ENCODE results near the gene PXK.

Gene PXK

DNA sequence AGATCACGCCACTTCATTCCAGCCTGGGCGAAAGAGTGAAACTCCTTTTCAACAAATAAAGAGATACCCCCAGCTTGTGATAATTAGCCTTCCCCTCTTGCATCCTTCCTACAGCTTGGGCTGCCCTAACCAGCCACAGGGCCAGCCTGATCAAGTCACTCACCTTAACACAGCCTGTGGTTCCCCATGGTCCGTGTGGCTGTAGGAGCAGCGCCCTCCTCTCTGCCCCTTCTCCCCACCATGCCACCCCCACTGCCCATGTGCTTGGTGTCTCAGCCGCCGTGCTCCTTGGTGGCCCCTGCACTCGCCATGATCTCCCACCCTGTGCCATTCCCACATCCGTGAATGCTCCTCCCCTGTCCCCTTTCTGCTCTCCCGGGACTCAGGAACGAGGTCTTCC is 39.8 kb upstream of the PXK start:
- no peak overlapping the region for H3K4me3 ChIP-seq (ENCODE audit: low read depth, low read length)
- no peak for TF ChIP-seq CTCF (IDR thresholded peaks at IDR 0.05; ENCODE audit: low read depth, low read length, missing control alignments)
- DNase-seq (ENCODE audit: low read depth): no peak

- H3K4me3 ChIP-seq (ENCODE audit: low read depth, low read length): no peak overlapping the region
- DNase-seq (ENCODE audit: low read depth): no peak
- no peak for TF ChIP-seq CTCF (IDR thresholded peaks at IDR 0.05; ENCODE audit: low read depth, low read length, missing control alignments)
Measured at GRCh38 chr3:58293516-58293915, 39.2 kb upstream of the PXK start.

GRCh38 chr3:58296269-58296668 is 36.4 kb upstream of the PXK start:
- no peak for DNase-seq (ENCODE audit: low read depth)
- no peak overlapping the region for H3K4me3 ChIP-seq (ENCODE audit: low read depth, low read length)
- TF ChIP-seq CTCF (IDR thresholded peaks at IDR 0.05; ENCODE audit: low read depth, low read length, missing control alignments): no peak

- no peak overlapping the region for H3K4me3 ChIP-seq (ENCODE audit: low read depth, low read length)
- no peak for DNase-seq (ENCODE audit: low read depth)
- no peak for TF ChIP-seq CTCF (IDR thresholded peaks at IDR 0.05; ENCODE audit: low read depth, low read length, missing control alignments)
Measured at GRCh38 chr3:58296843-58297242, 35.8 kb upstream of the PXK start.

DNA sequence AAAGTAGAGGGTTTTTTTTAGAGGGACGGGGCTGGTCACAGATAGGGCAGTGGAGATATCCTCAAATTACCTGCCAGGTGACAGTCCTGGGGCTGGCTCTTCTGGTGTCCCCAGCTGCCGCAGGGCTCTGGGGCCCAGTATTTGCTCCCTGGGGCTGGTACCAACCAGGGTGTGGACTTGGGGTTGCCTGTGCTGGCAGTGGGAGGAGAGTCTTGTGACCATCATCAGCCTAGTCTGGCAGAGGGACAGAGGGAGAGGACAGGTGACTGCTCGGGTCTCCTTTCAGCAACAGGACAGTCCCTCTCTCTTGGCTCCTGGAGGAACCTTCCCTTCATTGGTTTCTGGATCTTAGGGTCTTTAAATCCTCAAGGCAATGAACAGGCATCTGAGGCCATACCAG is 34.5 kb upstream of the PXK start:
- H3K4me3 ChIP-seq (ENCODE audit: low read depth, low read length): no peak overlapping the region
- no peak for TF ChIP-seq CTCF (IDR thresholded peaks at IDR 0.05; ENCODE audit: low read depth, low read length, missing control alignments)
- no peak for DNase-seq (ENCODE audit: low read depth)

GRCh38 chr3:58299075-58299474 is 33.6 kb upstream of the PXK start:
- H3K4me3 ChIP-seq (ENCODE audit: low read depth, low read length): no peak overlapping the region
- no peak for DNase-seq (ENCODE audit: low read depth)
- TF ChIP-seq CTCF (IDR thresholded peaks at IDR 0.05; ENCODE audit: low read depth, low read length, missing control alignments): no peak

DNA sequence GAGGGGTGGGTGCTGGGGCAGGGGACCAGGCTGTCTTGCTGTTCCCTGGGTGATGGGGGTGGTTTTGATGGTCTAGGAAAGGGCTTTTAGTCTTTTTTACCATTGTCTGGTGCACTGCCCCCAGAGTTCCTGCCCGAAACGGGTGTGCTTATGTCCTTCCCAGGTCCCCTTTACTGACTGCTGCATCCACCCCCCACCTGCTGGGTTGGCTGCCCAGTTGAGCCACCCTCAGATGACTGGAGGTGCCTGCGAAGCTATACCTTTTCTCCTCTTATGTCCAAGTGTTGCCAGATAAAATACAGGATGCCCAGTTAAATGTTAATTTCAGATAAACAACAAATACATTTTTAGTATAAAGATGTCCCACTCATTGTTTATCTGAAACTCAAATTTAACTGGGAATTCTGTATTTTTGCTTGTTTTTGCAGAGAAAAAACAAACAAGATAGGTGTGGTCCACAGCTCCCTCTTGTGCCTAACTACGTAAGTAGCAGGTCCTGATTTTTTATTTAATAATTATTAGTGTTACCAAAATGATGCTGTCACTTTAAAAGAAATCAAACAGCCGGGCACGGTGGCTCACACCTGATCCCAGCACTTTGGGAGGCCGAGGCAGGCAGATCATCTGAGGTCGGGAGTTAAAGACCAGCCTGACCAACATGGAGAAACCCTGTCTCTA is 32.7 kb upstream of the PXK start:
- DNase-seq (ENCODE audit: low read depth): no peak
- no peak overlapping the region for H3K4me3 ChIP-seq (ENCODE audit: low read depth, low read length)

More for the DNA sequence above, 32.7 kb upstream of the PXK start:
- TF ChIP-seq CTCF (IDR thresholded peaks at IDR 0.05; ENCODE audit: low read depth, low read length, missing control alignments): peak; percentile 26
